ENCODE measurements around the gene USP12.
"Not testable (repeated sequence)": the region's sequence is repeated elsewhere in the genome, so short reads cannot be mapped to it uniquely, and the experiment has no call there.

- TF ChIP-seq, protein P1, sequence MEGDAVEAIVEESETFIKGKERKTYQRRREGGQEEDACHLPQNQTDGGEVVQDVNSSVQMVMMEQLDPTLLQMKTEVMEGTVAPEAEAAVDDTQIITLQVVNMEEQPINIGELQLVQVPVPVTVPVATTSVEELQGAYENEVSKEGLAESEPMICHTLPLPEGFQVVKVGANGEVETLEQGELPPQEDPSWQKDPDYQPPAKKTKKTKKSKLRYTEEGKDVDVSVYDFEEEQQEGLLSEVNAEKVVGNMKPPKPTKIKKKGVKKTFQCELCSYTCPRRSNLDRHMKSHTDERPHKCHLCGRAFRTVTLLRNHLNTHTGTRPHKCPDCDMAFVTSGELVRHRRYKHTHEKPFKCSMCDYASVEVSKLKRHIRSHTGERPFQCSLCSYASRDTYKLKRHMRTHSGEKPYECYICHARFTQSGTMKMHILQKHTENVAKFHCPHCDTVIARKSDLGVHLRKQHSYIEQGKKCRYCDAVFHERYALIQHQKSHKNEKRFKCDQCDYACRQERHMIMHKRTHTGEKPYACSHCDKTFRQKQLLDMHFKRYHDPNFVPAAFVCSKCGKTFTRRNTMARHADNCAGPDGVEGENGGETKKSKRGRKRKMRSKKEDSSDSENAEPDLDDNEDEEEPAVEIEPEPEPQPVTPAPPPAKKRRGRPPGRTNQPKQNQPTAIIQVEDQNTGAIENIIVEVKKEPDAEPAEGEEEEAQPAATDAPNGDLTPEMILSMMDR (IDR thresholded peaks at IDR 0.05; ENCODE audit: insufficient read depth, low read depth, low read length), result not testable (repeated sequence)
- TF ChIP-seq EZH2 (IDR thresholded peaks at IDR 0.05; ENCODE audit: insufficient read depth, low read length), result not testable (repeated sequence)
Observed at GRCh38 chr13:27123445-27123844, 48.2 kb downstream of the USP12 start.

Data from astrocyte (in vitro differentiated cells and primary cell).